GM18907 (cell line): ENCODE results near the gene MMP1.

ENCODE experiments used
- ATAC-seq: cut with Tn5 transposase; IDR thresholded peaks from one replicate; pipeline ENCODE4 v1.9.1; 2021; ENCODE audit warnings: mild to moderate bottlenecking, moderate library complexity; ENCODE audit not compliant: unreplicated experiment

The MMP1 gene

DNA sequence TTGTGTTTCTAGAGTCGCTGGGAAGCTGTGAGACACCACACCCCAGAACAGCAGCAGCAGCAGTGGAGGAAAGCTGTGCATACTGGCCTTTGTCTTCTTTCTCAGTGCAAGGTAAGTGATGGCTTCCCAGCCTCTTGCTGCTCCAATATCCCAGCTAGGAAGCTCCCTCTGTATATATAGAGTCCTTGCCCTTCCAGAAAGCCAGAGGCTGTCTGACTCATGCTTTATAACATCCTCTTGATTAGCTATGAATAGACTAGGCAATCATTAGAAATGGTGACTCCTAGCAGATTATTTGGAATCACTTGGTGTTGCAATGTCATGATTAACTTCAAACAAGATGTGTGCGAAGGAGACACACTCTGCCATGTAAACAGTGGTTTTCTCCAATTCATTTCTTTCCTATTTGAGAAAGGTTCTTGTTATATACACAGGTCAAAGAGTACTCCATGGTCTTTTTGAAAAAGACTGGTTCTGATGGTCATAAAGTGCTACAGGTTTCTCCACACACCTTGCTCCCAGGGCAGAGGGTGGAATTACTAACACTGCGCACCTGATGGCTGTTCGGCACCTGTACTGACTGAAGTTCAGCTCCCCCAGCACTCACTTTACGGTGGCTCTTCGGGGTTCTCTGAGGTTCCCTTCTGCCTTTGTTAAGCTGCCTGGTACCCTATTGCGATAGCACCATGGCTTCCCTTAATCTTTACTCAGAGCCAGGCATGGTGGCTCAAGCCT is at the start of gene MMP1:
Gene MMP1, minus strand, starts transcription at position 149 of the 735 bp plus-strand sequence. Its CDS starts 68 bp downstream, at position 81.
- no peak for ATAC-seq

DNA sequence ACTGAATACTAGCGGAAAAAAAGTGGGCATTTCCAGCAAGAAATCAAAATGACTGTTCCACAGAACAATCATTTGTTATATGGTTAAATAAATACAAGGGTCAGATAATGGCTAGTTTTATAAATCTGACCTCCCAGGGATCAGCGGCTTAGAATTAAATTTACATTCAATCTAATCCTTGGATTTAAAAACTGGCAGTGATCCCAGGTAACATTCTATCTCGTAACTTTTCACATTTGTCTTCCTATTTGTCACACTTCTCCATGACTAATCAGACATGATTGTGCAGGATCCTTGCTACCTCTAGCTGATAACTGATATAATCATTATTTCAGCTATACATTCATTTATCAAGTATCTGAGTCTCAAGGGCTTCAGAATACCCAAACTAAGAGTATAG is 48.3 kb upstream of the MMP1 start:
- no peak for ATAC-seq

DNA sequence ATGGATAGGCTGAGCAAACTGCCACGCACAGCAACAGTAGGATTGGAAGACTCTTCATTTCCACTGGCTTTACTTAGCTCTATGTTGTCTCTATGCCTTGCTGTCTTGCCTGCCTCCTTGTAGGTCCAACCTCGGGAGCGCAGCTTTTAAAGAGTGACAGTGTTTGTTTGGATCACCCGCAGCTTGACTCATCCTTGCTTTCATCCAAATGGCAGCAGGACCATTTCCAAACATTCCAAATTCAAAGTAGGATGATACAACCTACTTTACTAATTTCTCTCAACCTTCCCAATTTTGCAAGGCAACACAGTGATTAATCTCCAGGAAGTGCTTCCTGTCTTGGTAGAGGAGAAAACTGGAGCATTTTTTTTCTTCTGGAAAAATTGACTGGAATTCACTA is 45.5 kb upstream of the MMP1 start, which contains the start of gene MMP3:
Gene MMP3, minus strand, starts transcription at position 121 of the 400 bp plus-strand sequence. Its CDS starts 63 bp downstream, at position 58.
- ATAC-seq: no peak

DNA sequence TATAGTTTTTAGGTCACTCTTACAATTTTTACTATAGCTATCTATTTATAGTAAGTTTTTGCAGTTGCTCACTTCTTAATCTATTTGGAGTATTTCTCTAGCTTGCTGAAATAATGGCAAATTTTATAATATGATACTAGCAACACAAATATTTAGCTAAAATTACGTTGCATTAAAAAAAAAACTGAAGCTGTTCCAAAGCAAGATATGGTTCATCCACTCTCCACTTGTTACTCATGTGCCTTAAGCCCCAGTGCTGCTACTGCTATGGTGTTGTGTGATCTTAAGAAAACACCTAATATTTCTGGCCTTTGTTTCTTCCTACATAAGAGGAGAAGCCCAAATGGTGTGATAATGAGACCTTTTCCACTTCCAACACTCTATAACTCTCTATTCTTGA is 45.0 kb upstream of the MMP1 start:
- no peak for ATAC-seq

DNA sequence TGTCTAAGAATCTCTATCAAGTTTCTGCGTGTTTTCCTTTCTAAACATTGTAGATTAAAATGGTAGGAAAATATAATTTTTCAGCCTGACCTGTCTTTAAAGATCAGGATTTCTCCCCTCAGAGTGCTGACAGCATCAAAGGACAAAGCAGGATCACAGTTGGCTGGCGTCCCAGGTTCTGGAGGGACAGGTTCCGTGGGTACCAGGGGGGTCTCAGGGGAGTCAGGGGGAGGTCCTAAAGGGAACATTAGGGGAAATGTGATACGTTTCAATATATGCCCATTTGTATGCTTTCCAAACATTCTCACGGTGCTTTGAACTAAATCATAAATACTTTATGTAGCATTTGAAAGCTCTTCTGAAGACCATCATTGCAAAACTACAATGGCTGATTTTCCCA is 42.1 kb upstream of the MMP1 start:
- ATAC-seq: no peak

DNA sequence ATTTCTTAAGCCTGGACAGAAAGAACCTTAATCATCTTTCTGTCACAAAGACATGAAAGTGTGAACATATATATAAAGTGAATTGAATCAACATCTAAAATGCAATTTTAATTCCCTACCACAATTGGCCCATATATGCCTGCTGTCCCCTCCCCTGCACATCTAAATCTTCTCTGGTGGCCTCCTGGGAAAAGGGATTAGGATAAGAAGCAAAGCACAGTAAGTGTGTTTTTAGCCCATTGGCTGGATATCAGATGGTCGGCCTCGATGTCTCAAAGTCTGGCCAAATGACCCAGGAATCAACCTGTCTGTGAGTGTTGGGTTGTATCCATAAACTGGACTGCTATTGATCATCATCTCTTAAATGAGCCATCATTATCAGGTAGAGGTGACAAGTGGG is 39.7 kb upstream of the MMP1 start:
- no peak for ATAC-seq

DNA sequence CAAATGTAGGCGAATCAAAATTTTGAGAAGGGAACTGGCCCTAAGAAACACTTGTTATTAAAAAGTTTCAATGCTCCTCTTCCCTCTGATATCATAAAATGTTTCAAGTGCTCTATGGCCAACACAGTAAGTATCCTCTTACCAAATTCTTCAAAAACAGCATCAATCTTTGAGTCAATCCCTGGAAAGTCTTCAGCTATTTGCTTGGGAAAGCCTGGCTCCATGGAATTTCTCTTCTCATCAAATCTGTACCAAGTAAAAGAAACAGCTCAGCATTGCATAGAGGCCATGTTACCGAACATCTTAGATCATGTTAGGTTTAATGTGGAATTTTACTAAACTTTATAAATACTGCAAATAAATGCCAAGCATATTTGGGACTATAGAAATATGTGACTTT is 39.2 kb upstream of the MMP1 start:
- no peak for ATAC-seq

DNA sequence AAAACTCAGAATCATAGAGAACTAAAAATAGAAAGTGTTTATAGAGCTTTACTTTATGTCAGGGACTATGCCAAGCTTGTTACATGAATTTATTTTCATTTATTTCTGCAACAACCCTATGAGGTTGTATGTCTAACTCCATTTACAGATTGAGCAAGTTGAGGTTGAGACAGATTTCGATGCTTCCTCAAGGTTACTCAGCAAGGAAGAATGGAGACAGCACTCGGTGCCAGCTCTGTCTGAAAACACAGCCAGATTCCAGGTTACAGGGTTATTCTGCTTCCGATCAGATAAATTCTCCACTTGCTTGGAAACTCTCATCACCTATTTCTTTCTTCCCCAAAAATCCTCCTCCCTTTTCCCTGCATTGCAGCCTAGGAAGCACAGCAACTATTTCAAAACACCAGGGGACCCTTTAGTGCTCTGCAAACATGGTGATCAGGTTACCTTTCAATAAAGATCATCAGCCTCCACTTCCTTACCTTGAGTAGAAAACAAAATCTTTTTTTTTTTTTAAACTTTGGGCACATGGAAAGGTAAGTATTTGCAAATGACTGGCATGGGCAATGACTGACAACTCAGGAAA is 38.4 kb upstream of the MMP1 start:
- ATAC-seq: no peak

DNA sequence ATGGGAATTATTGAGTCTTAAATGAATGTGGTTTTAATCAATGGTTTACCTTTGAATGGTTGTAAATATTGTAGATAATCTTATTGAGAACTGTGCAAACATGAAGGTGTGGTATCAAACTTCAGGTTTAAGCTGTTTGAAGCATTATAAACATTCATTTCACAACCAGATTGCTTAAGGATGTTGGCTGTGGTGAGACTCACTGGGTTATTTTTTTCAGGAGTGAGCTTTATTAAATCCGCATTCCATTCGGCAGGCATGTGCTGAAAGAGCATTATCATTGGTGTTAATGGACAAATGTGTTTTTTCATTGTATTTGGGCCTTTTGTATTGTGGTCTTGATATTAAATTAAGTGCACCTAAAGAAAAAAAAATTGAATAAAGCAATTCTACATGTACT is 35.8 kb upstream of the MMP1 start:
- ATAC-seq: no peak

DNA sequence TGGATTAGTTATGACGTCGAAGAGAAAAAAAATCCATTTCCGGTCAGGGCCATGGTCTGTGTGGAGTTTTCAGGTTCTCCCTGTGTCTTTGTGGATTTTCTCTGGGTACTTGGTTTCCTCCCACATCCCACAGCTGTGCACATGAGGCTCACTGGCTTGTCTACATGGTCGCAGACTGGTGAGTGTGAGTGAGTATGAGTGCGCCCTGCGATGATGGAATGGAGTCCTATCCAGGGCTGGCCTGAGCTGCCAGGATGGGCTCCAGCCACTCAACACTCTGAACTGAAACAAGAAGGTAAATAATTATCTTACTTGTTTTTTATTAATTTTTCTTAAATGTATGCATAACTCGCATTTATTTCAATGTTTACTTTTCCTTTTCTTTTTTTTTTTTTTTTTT is 34.7 kb upstream of the MMP1 start:
- no peak for ATAC-seq

DNA sequence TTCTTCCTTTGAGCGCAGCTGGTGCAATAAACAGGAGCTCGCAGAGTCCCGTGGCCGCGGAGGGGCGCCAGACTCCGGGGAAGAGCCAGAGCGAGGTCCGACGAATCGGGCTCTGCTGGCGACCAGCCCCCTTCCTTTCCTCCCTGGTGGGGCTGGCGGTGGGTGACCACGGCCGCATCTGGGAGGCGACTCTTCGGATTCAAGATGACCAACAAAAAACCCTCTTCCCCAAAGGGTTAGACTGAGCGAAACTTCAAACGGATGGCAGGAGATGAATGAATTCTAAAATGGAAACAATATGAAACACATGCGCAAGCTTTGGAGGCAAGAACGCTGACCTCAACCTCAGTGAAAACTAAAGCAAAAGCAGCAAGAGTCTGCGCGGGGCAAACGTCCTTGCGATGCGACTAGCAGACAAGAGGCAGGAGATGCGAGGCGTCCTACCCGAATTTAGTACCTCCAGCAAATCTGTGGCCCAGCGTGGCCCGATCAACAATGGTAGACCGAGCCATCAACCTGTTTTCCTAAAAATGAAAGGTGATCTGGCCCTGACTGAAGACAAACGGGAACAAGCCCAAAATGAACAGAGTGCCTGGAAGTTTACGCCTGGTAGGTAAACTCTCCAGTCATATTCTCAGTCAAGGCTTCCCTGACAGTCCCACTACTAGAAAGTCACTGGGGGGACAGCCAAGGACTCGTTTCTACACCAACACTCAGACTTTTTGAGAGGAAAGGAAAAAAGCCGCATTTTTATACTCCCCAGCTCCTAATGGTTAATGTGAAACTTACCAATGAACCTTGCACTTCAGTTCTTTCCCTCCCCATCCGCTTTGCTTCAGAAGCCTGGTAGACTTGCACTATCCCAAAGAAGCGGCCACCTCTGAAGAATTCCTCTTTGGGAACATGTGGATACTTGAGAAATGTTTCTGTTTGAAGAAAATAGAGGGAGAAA is 33.8 kb upstream of the MMP1 start:
- ATAC-seq: no peak

DNA sequence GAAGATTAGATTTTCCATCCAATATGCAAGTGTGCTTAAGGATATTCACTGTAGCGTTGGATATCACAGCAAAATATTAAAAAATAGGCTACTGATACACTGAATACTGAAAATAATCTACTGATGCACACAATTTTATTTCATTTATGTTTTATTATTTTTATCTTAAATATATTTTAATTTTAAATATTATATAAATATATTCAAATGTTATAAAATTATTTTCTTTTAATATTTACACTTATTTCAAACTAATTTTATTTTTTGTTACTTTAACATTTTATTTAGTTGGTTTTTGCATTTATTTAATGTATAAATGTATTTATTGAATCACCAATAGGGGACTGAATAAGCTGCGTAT is 33.1 kb upstream of the MMP1 start:
- ATAC-seq: no peak

DNA sequence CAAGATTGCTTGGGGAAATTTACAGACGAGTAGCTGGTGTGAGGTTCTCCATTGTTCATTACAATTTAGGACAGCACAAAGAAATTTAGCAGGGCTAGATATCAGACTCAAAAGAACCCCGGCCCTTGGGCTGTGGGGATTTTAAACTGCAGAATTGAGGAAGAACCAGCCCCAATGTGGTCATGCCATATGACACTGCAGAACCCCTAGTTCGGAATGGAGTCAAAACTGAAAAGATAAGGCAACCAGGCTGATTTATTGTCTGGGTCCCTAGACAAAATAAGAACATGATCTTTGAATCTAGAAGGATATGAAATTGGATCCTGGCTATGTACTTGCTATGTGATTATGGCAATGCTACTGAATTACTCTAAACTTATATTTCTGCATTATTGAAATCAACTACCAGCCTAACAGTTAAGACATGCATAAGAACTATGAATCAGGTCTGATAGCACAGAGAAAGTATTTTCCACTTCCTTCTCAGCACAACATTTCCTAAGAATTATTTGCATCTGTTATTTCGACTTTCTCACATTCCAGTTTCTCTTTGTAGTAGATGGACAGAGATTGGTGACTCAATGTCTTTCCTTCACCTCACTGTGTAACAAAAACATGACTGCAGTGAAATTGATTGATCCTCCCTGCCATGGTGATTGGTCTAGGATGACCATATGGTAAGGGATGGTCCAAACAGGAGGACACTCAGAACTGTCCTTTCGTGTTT is 32.2 kb upstream of the MMP1 start:
- no peak for ATAC-seq

DNA sequence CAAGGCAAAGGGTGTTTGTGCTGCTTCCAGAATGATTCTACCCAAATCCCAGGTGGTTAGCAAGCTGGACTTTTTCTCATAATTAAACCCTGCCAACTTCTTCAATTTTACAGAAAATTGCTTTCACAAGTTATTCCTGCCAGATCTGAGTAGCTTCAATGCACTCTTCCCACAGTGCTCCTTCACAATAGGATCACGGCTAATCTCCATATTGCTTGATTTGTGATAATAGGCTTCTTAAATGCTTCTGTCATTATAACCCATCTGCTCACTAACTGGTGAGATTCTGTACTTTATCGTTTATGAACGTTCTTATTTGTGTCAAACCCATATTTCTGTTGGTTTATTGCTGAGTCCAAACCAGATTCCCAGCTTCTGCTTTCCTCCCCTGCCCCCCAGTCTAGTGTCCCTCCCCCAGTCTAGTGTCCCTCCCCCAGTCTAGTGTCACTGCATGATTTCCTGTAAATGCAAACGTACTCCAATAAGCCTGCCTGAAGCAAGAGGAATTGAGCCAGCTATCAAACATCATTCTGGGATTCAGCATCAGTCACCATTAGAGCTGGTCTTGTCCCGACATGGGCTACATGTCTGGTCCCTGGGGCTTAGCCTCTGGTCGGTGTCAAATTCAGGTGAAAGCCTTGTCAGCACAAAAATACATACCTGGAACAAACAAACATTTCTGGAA is 31.5 kb upstream of the MMP1 start:
- ATAC-seq: no peak

DNA sequence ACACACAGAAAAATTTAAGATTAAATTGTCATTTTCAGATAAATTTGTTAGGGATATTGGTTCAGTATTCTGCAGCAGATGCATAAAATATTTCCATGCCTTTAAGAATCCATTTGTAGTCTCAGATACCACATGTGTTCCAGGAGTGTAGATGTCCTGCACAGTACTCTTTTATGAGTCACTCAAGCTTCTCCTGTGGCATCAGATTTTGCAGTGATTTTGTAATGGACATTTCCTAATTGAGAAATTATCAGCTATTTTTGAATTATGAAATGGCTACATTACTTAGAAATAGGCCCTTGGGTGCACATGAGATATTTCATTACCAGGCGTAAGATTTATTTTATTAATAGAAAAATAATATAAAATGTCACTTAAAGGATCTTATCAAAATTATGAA is 26.6 kb upstream of the MMP1 start:
- no peak for ATAC-seq

DNA sequence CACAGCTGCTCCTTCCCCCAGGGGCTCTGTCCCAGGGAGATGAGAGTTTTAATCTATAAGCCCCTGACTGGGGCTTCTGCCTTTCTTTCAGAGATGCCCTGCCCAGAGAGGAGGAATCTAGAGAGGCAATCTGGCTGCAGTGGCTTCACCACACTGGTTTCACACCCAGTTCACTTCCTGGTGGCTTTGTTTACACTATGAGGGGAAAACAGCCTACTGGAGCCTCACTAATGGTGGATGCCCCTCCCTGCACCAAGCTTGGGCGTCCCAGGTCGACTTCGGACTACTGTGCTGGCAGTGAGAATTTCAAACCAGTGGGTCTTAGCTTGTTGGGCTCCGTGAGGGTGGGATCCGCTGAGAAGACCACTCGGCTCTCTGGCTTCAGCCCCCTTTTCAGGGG is 21.5 kb upstream of the MMP1 start:
- ATAC-seq: no peak

DNA sequence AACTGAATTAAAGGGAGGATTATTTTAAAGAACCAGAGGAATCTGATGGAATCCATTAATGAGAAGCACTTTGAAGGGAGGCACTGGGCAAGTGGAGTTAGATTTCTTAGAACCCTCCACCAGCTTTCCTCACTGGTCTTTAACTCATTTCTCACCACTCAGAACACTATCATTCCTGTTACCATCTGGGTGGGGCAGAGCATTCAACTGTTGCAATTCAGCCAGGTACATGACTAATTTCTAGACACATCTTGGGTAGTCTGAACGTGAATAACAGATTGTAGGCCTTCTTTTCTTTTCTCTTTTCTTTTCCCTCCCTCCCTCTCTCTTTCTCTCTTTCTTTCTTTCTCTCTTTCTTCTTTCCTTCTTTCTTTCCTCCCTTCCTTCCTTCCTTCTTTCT is 15.5 kb upstream of the MMP1 start:
- no peak for ATAC-seq

DNA sequence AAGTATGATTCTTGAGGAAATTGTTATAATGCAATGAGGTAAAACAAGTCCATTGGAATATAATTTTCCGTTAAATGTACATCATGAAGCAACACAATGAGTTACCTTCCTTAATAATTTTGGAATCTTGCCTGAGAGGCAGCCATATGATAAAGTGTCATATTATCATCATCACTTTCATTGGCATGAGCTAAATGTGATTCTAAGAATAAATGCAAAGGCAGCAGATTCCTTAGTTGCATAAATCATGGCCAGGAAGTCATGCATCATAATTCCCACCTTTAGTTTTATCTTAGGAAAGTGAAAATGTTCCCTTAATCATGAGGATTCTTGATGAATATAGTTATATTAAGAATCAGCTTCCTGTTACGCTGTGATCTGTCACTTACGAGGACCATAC is 14.2 kb upstream of the MMP1 start:
- no peak for ATAC-seq

DNA sequence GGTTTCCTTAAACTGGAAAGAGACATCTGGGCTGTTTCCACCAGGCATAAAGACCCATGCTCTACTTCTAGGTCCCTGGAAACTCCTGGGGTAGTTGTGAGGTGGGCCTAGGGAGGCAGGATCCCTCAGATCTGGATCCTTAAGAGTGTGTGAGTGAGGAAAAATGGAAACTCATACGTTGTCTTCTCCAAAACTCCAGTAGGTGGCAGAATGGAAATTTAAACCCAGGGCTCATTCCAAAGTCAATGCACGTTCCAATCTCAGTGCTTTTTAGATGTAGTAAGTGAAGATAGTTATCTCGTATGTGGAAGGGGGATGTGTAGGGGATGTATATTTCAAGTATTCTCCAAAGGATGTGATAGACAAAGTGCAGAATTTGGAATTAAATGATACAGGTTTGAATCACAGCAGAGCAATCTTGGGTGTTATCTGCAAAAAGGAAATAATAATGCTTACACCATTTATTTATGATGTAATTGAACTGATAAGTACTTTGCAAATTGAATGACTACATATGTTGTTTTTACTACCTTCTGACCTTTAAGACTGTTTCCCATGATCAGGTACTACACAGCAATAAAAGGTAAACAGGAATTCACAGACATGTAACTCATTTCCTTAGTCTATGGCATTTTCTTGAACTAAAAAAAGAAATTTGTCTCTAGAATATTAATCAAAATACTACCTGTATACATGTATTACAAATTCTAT is 13.1 kb upstream of the MMP1 start:
- no peak for ATAC-seq

DNA sequence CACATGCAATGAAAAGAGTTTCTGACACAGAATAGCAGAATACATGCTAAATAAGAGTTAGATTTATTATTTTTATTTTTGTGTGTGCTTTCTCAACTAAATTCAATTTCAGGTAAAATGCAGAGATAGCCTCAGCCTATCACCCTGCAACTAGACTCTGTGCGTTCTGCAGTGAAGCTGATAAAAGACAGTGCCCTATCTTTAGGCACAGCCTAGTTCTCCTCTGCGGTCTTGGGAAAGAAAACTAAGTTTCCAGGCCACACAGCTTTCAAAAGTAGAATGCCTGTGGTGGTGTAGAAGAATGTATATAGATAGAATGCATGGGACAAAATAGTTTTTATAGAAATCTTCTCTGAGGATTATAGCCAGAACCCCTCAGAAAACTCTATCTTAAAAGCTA is 12.0 kb upstream of the MMP1 start:
- no peak for ATAC-seq
